GM21717 (cell line): ENCODE measurements around the gene ANKS1B.

Experiments
- ATAC-seq: cut with Tn5 transposase; IDR thresholded peaks from one replicate; pipeline ENCODE4 v1.9.1; 2021; ENCODE audit warnings: mild to moderate bottlenecking, moderate library complexity; ENCODE audit not compliant: unreplicated experiment

Gene ANKS1B

DNA sequence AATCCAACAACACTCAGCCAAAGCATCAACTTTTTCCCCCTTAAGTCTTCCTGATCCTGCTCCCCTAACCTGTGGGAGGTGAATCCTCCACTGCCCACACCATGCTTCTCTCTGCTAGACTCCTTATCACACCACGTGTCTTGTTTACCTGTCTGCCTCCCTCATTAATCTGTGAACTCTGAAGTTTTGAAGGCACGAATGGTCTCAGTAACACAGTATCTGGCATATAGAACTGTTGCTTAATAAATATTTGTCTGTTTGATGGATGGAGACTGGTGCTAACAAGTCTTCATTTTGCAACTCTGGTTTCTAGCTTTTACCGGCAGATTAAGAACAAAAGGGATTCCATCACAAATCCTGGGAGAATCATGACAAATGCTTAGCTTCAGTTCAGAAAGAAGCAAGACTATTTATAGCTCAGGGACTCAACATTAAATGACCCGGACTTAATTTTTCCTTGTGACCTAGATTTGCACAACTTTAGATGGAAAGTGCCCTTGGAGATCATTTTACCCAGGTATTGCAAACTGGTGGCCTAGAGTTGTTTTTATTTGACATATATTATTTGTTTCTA is 1072.2 kb downstream of the ANKS1B start:
- no peak for ATAC-seq

DNA sequence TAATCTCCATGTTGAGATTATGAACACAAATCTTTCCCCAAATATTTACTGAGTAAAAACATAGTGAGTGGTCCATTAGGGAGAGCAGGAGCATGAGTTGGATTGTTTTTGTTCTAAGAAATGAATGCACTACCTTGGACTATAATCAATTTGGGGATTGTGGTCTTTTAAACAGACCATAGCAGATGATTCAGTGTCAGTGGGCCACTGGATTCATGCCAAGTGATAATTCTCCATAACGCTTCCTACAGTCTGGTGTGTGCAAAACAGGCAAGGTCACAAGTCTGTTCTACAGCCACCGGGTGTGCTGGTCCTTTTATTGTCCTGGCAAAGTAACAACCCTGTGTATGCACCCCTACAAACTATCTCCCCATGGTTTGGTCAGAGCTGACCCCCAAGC is 1073.3 kb downstream of the ANKS1B start:
- ATAC-seq = no peak

DNA sequence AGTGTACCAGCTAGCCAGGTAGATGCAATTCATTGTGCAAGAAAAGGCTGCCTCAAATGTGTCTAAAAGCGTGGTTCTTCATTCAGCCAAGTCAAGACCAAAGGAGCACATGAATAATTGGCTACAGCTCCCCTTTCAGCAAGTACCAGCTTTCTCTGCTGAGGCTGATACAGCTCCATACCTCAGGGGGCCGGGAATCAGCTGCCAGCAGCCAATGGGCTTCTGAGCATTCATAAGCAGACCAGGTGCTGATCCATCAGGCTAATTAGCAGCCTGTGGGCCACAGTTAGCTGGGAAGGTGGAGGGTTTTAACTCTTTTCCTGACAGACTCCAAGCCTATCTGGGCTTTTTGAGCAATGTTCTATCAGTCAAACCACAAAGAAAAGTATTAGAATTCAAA is 1075.0 kb downstream of the ANKS1B start:
- ATAC-seq = no peak

DNA sequence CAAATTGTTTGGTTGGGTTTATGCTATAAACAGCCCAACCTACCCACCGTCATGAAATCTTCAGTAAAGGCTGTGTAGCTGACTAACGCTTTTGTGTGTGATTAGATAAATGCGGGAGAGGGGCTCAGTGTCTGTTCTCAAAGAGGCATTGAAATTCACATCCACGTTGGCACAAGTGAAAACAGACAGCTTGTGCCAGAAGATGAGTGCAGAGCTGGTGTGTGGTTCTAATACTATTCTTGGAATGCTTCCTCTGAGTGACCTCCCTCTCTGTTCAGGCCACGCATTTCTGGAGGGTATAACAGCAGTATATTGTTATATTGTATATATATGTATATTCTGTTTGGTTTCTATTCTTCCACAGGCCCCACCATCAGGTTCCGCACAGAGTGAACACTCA is 1075.9 kb downstream of the ANKS1B start:
- no peak for ATAC-seq

DNA sequence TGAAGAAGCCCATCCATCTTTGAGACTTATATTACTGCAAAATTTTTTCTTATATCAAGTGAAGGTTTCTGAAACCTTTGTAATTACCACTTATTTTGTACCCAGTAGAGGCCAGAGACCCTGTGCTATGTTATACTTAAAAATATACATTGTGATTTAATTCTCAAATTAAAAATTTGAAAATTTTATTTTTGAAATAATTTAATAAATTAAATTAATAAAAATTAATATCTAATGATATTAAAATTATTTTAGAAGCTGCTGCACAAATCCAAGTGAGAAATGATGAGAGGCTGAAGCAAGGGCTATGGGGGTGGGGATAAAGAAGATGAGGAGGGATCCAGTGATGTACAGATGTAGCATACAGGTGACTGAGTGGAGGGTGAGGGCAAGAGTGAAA is 1080.9 kb downstream of the ANKS1B start:
- ATAC-seq = no peak

DNA sequence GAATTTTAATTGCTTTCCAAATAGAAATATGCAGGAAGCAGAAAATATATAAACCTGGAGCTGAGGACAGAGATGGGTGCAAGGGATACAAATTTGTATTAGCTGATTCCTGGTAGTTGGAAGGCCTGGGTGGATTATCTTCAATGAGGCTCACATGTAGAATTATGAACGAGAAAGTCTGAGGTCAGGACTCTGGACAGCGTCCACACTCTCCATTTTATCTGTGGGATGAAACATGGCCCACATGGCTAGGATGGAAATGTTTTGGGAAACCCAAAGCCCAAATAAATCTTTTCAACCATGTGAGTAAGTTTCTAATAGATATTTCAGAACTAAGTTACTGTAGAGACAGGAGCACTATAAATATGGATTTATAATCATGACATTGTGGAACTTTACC is 1083.5 kb downstream of the ANKS1B start:
- no peak for ATAC-seq

DNA sequence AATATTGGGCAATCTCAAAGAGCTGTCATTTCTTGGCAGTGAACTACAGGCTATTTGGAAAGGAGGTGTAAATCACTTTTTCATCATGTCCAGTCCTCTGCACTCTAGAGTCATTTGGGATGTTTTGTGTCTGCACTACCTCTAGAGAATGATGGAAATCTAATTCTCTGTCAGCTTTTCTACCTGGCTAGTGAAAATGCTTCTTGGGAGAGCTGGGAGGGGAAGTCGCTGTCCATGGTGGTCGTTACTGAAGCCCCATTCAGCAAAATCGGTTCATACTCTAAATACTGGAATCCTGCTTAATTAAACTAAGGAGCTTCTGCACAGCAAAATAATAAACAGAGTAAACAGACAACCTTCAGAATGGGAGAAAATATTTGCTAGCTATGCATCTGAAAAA is 1087.8 kb downstream of the ANKS1B start:
- no peak for ATAC-seq

DNA sequence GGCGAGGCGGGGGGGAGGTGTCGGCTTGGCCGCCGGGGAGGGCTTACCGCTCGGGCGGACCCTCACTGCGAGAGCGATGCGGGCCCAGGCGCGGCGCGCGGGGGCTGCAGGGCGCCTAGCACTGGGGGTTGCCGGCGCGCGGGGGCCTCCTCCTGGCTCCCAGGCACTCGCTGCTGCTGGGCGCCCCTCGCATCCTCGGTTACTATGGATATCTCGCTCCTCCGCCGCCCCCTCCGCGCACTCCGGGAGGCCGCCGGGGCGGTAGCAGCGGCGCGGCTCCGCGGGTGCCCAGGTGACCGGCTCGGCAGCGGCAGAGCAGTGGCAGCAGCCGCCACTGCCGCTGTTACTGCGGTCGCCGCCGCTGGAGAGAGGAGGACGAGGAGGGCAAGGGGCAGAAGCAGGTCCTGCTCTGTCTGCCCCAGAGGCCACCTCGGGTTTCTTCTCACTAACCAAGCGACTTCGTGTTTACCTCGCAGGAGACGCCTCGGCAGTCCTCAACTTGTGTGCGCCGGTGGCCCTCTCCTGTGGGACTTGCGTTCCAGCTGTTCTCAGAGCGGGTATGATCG is 1089.6 kb downstream of the ANKS1B start:
- ATAC-seq = no peak

DNA sequence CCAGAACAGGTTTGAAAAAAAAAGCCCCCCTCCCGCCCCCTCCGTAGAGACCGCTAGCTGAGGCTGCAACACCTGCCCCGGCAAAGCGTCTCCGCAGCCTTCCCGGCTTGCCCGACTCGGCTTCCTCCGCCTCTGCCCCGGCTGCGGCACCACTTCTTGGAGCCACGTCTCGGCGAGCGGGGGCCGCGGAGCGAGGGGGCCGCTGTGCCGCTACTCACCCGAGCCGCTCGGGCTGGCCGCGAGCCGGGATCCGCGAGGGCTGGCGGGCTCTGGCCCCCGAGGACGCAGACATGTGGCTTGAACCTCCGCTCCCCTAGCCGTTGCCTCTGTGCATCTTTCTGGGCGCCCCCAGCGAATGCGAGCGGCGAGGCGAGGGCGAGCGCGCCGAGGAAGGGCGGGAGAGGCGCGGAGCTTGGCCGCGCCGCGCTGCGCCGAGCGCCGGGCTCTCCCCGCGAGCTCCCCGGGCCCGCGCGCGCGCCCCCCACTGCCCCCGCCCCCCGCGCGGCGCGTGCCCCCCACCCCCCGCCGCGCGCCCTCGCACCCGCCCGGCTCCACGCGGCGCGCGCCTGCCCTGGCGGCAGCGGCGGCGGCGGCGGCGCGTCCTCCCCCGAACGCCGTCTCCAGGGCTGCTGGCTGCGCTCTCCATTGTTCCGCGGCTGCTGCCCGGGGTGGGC is 1090.2 kb downstream of the ANKS1B start:
- no peak for ATAC-seq

DNA sequence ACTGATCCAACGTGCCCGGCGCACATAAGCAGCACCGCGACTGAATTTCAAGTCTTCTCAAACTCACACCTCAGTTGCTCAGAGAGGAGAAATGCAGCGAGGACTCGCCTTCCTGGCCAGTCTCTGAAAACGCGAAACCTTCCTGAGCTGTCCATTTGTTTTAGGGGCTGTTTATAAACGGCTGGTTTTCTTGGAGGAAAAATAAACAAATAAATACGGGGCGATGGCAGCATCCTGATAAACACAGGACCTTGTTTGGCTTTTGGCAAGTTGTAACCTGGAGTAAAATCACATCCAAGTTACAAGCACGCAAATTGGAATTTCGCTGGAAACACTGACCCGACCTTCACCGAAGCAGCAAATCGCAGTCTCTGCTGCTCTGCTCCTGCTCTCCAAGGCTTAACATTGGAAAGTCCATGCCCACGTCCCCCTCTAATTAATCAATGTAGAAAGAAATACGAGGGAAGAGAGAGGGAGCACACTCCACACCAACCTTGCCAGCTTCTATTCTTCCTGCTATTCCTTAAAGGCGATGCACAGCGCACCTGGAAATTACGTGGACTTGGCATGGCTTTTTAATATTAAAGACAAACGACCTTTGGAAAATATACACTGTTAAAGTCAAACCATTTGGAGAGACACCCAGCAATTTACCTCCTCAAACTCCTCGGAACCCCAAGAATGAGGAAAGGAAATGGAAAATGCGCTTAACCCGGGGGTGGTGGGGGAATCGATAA is 1090.9 kb downstream of the ANKS1B start:
- no peak for ATAC-seq

DNA sequence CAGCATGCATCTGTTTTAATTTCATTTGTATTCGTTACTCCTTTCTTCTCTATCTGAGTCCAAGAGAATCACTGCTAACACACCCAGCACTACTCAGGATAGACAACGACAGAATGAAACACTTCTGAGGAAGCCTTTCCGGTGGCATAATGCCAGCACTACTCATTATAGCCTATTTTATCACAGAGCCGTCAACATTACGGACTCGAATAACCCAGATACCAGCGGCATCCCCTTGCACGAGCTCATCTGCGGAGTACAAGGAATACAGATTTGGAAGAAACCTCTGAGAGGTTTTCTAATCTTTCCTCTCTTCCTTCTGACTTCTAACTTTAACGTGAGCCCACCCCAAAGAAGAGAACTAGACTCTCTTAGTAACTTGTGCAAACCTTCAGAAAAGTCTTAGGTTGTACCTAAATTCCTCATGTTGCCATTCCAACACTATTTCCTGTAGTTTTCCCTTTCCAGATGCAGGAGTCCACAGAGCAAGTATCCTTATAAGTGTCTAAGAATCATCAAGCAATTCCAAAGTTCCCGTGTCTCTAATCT is 1091.5 kb downstream of the ANKS1B start:
- ATAC-seq = no peak

DNA sequence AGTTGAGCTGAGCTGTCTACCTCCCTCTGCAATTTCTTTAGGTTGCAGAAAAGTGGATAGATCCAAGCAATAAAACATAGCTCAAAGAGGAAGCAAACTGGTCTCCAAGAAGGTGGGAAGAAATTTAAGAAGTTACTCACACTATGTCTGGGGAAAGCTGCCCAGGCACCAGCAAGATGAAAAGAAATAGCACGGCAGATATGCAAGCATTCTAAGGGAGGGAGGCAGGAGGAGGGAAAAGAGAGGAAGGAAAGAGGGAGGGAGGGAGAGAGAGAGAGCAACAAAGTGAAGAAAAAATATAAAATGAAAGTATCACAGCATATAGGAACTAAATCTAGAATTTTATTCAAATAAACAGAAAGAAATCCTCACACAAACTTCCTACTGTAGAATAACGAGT is 1099.0 kb downstream of the ANKS1B start:
- no peak for ATAC-seq

DNA sequence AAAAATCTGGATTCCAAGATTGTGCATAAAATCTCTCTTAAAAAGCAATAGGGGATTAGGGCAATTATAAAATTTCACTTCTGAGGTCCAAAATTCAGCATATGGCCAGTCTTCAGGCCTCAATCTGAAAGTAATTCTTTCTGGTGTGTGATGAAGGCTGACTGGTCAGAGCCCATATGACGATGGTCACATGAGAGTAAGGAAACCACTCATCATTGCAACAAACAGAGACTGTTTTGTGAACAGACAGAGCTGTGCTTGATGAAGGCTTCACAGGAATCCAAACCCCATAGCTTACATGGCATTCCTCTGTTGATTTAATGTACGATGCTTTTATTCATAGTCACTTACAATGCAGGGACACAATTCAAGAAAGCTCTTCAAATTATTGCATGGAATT is 1101.5 kb downstream of the ANKS1B start:
- no peak for ATAC-seq

DNA sequence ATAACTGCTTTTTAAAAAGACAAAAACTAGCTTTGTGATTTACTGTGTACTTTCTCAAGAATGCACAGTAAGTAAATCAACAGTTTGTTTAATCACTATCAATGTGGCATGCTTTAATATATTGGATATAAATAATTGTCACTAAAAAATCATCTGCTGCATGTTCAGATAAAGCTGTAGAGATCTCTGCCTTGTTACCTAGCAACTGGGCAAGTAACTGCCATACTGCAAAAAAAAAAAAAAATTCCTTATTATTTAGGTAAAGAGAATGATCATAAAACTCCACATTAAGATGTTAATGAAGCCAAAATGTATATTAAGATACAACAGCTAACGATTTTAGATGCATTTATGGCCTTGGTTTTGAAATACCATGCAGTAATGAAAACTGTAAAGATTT is 1102.2 kb downstream of the ANKS1B start:
- no peak for ATAC-seq

DNA sequence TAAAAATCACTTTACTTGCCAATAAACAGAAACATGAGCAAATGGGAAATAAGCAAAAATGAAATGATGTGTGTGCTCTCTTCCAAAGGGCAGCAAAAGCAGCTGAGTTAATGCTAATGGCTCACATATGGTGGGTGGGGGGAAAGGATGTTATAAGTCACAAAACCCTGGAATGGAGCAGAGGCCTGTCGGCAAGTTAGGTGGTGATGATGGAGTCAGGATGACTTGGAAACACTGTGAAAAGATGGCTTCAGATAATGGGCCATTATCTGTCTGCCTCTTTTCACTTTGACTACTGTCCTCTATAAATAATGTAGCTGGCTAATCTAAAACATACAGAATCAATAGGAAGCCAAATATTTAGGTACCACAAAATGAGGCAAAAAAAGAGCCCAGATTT is 1111.0 kb downstream of the ANKS1B start:
- ATAC-seq = no peak

DNA sequence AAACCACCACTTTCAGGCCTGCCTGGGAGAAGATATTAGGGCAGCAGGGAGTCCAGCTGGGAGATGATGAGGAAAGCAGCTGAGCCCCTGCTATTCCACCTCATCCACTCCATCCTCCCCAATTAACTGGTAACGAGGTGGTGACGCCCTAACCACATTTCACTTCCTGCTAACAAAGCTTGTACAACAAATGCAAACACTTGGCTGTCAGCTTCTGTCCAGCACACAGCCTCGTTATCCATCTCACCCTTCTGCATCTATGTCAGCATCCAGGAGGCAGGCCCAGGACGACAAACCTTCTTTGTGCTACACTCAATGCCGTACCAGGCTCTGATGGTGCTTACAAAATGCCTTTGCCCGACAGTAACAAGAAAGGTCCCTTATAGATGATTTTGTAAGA is 1114.2 kb downstream of the ANKS1B start:
- ATAC-seq = no peak

DNA sequence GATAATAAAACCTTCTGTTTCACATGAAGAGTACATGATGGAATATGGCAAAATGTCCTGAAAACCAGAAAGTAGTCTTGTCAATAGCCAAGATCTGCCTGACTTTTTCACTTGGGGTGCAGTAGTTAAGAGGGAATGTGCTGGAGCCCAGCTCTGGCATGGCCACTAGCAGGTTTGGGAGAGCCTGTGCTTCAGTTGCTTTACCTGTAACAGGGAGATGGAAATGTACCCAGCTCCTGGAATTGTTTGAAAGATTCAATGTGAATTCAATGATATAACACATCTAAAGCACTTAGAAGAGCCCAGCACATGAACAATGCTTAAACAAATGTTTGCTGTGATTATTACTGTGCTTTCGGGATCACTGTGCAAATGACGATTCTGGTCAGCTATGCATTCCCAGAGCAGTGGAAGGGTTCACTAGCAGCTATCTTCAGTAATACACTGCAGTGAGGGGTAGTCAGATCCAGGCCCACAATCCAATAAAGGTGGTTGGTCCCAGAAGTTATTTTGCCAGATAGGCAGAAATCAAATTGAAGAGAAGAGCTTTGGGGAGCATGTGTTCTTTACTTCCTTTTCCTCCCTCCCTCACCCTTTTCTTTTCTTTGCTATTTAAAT is 1114.7 kb downstream of the ANKS1B start:
- ATAC-seq = no peak

DNA sequence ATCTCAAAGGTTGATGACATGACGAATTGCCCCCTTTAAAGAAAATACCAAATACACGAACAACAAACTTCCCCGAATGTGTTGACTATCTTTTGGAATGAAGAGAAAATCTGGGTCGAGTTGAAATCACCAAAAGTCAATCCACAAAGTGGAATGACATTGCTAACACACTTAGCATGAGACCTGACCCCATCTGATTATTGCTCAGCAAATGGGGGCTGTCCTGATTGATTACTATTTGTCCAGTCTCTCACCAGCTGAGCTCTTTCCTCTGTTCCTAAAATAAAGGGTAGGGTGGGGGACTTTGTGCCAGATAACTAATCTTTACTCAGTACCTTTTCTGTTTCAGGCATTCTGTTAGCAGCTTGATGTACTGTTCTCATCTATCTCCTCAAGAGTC is 1116.2 kb downstream of the ANKS1B start:
- ATAC-seq = no peak

DNA sequence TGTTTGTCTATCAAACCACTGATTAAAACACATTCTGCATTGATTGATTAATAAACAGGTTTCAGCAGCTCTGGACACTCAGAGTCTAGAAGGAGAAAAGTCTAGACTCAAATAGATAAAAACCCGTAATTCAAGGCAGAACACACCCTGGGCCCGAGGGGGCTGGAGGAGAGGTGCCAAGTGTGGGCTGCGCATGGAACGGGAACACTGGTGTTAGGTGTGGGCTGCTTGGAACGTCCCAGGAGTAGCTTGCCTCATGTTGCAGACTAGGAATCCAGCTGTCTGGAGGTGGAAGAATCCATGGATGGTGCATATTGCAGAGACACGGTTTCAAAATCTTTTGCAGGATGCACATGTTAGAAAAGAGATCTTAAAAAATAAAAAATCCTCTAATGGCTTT is 1116.7 kb downstream of the ANKS1B start:
- no peak for ATAC-seq

DNA sequence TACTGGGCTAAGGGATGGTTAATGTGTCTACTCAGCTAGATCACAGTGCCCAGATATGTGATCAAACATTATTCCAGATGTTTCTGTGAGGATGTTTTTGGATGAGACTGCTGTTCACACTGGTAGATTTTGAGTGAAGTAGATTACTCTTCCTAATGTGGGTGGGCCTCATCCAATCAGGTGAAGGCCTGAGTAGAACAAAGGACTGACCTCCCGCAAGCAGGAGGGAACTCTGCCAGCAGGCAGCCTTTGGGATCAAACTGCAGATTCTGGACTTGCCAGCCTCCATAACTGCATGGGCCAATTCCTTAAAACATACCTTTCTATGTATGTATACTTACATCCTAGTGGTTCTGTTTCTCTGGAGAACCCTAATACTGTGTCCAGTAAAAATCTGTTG is 1120.4 kb downstream of the ANKS1B start:
- no peak for ATAC-seq

DNA sequence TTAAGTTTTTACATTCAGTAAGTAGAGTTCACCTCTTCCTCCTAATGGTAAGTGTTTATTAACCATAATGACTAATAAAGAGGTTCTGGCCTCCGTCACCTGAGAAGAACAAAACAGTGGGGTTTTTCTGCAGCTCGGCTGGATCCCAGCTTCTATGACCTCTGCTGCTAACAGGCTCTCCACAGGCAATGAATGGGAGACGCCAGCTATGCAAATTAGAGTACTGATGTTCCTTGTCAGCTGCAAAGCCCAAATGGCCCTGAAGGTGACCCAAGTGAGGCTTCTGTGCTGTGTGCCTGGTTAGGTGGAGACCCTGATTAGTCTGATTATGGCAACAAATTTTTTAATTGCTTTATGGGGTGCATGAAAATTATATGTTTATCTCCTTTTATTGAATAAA is 1121.6 kb downstream of the ANKS1B start:
- ATAC-seq = no peak
